K562 (cell line): ENCODE results near the gene PAQR4. TPM values are rescaled to one million over a fixed set of nuclear protein-coding genes. Genes with fewer than 3 reads are reported as not detected.

Source experiments
- CTBP1 ChIP-seq: fragments of 450-650 bp; IDR thresholded peaks from 2 replicates; pipeline ENCODE4 v1.6.1; 2016; ENCODE audit warnings: borderline replicate concordance
- DPF2 ChIP-seq: fragments of 450-650 bp; IDR thresholded peaks from 2 replicates; pipeline ENCODE4 v1.6.1; 2016
- ETS2 ChIP-seq: IDR thresholded peaks from 2 replicates; pipeline ENCODE4 v1.6.1; 2016; ENCODE audit warnings: borderline replicate concordance, missing genetic modification characterization, mild to moderate bottlenecking, moderate library complexity, missing compliant biosample characterization; ENCODE audit not compliant: poor library complexity, severe bottlenecking
- MGA ChIP-seq: fragments of 450-650 bp; IDR thresholded peaks from 2 replicates; pipeline ENCODE4 v1.6.1; 2016; ENCODE audit warnings: mild to moderate bottlenecking, moderate library complexity
- MTF1 ChIP-seq: fragments of 250-450 bp; sonication (Bioruptor Pico); IDR thresholded peaks from 2 replicates; pipeline ENCODE4 v1.9.0; 2021; ENCODE audit warnings: moderate library complexity, mild to moderate bottlenecking, inconsistent platforms, borderline replicate concordance
- SMARCA4 ChIP-seq: fragments of 450-650 bp; IDR thresholded peaks from 2 replicates; pipeline ENCODE4 v1.6.1; 2016
- VEZF1 ChIP-seq: fragments of 200-800 bp; sonication (Bioruptor generic); IDR thresholded peaks from 2 replicates; pipeline ENCODE4 v1.6.1; 2017; ENCODE audit warnings: missing genetic modification characterization, missing compliant biosample characterization
- ZFP91 ChIP-seq: sonication (generic); formaldehyde crosslinking; IDR thresholded peaks from 2 replicates; pipeline ENCODE4 v1.8.0; 2022; ENCODE audit warnings: mild to moderate bottlenecking, missing genetic modification reagents
- ZNF24 ChIP-seq: fragments of 450-650 bp; IDR thresholded peaks from 2 replicates; pipeline ENCODE4 v1.6.1; 2016
- ZNF766 ChIP-seq: fragments of 200-800 bp; sonication (Bioruptor generic); conservative IDR thresholded peaks from 2 replicates; pipeline ENCODE4 v1.6.1; 2016; ENCODE audit warnings: missing genetic modification characterization, missing compliant biosample characterization
- polyA plus RNA-seq, 8 experiments: library from polyadenylated mRNA; depleted of rRNA in 4 of 8; stranded (reverse) in 5 of 8; unstranded in 3 of 8; fragments of >200 nt; fragmentation: Nextera tagmentation in 2 of 8; fragmentation: Illumina TruSeq in 1 of 8; extraction: Ambion mirVana in 2 of 8; extraction: Trizol in 1 of 8; gene quantifications; 2 replicates each; pipeline versions ENCODE4 v1.2.1 to v1.2.3, GENCODE V29; 2011 to 2014; ENCODE audit warnings: inconsistent platforms in 1 of 8, missing spikeins in 1 of 8
- total RNA-seq, 7 experiments: library from RNA; depleted of rRNA in 6 of 7; stranded (reverse); fragments of >200 nt in 6 of 7; fragmentation: Illumina TruSeq in 2 of 7; extraction: Trizol in 2 of 7; gene quantifications; 2 replicates each; pipeline versions ENCODE4 v1.2.1 to v1.2.3, GENCODE V29; 2011 to 2021; ENCODE audit warnings: low replicate concordance in 1 of 7
- TF ChIP-seq, protein P1 (sequence below): fragments of 250-450 bp; sonication (Bioruptor Pico); IDR thresholded peaks from 2 replicates; pipeline ENCODE4 v1.8.0; 2021; ENCODE audit warnings: borderline replicate concordance, mild to moderate bottlenecking, moderate library complexity; ENCODE audit not compliant: poor library complexity, severe bottlenecking
- TF ChIP-seq, protein P2 (sequence below): fragments of 450-650 bp; IDR thresholded peaks from 2 replicates; pipeline ENCODE4 v1.6.1; 2016

Gene PAQR4
- total and polyA plus RNA-seq, 9 of the 15 experiments (the other 6 are each of a cell fraction or from before 2014, with no cell fraction given), result 0.62 to 40.4 (median 19.5) TPM

- TF ChIP-seq, protein P1, sequence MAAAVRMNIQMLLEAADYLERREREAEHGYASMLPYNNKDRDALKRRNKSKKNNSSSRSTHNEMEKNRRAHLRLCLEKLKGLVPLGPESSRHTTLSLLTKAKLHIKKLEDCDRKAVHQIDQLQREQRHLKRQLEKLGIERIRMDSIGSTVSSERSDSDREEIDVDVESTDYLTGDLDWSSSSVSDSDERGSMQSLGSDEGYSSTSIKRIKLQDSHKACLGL (CRISPR knock-in tag), result no peak
- TF ChIP-seq ZFP91 (CRISPR knock-in tag), result no peak
- TF ChIP-seq, protein P2, sequence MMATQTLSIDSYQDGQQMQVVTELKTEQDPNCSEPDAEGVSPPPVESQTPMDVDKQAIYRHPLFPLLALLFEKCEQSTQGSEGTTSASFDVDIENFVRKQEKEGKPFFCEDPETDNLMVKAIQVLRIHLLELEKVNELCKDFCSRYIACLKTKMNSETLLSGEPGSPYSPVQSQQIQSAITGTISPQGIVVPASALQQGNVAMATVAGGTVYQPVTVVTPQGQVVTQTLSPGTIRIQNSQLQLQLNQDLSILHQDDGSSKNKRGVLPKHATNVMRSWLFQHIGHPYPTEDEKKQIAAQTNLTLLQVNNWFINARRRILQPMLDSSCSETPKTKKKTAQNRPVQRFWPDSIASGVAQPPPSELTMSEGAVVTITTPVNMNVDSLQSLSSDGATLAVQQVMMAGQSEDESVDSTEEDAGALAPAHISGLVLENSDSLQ, result 0 out of 2 replicates have a peak, but pooled peaks have one; percentile 8
- TF ChIP-seq CTBP1, result peak; percentile 75
- peak; percentile 57 for TF ChIP-seq SMARCA4
- TF ChIP-seq MGA, result peak; percentile 71
- peak; percentile 80 for TF ChIP-seq VEZF1
- peak; percentile 75 for TF ChIP-seq DPF2
- no peak for TF ChIP-seq ZNF24
- TF ChIP-seq MTF1 (CRISPR knock-in tag), result no peak
- TF ChIP-seq ETS2, result no peak
- TF ChIP-seq ZNF766 (CRISPR knock-in tag), result no peak
Observed at GRCh38 chr16:3004781-3005284, 35.7 kb downstream of the PAQR4 start (continued).
